K562 (cell line): ENCODE results near the gene IDH3G. TPM values are rescaled to one million over a fixed set of nuclear protein-coding genes. Genes with fewer than 3 reads are reported as not detected.
A peak's percentile ranks its signal among the peaks of the same experiment; 100 is the strongest.

Experiments used
- ATAC-seq: fragments of 200-7000 bp; cut with Tn5 transposase; 3 replicates; pipeline ENCODE4 v1.9.1; 2020; ENCODE audit warnings: moderate library complexity
- BruUV-seq: library from RNA; stranded (reverse); fragments of 400-500 nt; replicated peaks from 2 replicates; lab custom pipeline; 2021; lab: Mats Ljungman, UMichigan
- CTCF ChIA-PET: fragments of 300-600 bp; formaldehyde crosslinking; extraction: SDS; loops from one replicate; lab custom pipeline; 2021; ENCODE audit warnings: low intra/inter-chr PET ratio; lab: Yijun Ruan, JAX
- POLR2A ChIA-PET: fragments of 300-600, 350-650 bp; sonication (Branson Sonifier 250); formaldehyde crosslinking; extraction: SDS; loops from one replicate; lab custom pipeline; 2021; ENCODE audit warnings: antibody characterized with exemption, inconsistent platforms; lab: Yijun Ruan, JAX
- DNase-seq, 4 experiments: peaks; one replicate each; pipeline versions ENCODE4 v3.0.0 to v3.0.0-alpha.2; 2011 to 2018; ENCODE audit warnings: low spot score in 3 of 4, mixed read lengths in 3 of 4; ENCODE audit errors: extremely low read depth in 1 of 4
- FAIRE-seq: peaks from 2 replicates; lab custom pipeline; 2011; peaks lifted over from hg19 to GRCh38; lab: Jason Lieb, UNC
- H2AFZ ChIP-seq: 2 replicates; pipeline ENCODE4 v1.6.0; 2011; ENCODE audit warnings: low read depth, low read length, control low read depth, inconsistent platforms
- H3K27ac ChIP-seq: fragments of 200-600 bp; 3 replicates; pipeline ENCODE4 v1.8.0; 2011; ENCODE audit warnings: low read depth, mild to moderate bottlenecking, control low read depth, inconsistent platforms, low read length, moderate library complexity, mixed read lengths; ENCODE audit errors: extremely low read depth
- H3K27me3 ChIP-seq, 2 experiments: fragments of 300-600 bp in 1 of 2; 2 replicates in 1 of 2; 3 replicates in 1 of 2; pipeline versions ENCODE4 v1.6.0 to v1.8.0; 2011; ENCODE audit warnings: inconsistent platforms in 2 of 2, low read length in 2 of 2, mild to moderate bottlenecking in 1 of 2, mixed read lengths in 1 of 2, moderate library complexity in 1 of 2; ENCODE audit not compliant: control insufficient read depth in 2 of 2, insufficient read depth in 2 of 2
- H3K36me3 ChIP-seq: fragments of 300-600 bp; 3 replicates; pipeline ENCODE4 v1.8.0; 2011; ENCODE audit warnings: mild to moderate bottlenecking, low read length, inconsistent platforms; ENCODE audit not compliant: control insufficient read depth, insufficient read depth
- H3K4me1 ChIP-seq, 2 experiments: fragments of 200-600 bp in 1 of 2; replicated peaks in 1 of 2; 2 replicates in 1 of 2; 3 replicates in 1 of 2; pipeline versions ENCODE4 v1.5.1 to v1.8.0; 2011; ENCODE audit warnings: inconsistent platforms in 2 of 2, low read length in 2 of 2, mild to moderate bottlenecking in 1 of 2, mixed read lengths in 1 of 2, moderate library complexity in 1 of 2; ENCODE audit not compliant: control insufficient read depth in 2 of 2, insufficient read depth in 2 of 2
- H3K4me2 ChIP-seq: 2 replicates; pipeline ENCODE4 v1.6.1; 2011; ENCODE audit warnings: low read length, control low read depth, inconsistent platforms, mixed read lengths; ENCODE audit not compliant: insufficient read depth
- H3K4me3 ChIP-seq: fragments of 200-600 bp; sonication (generic), shearing (Covaris generic); 2 replicates; pipeline ENCODE4 v1.5.1; 2016; ENCODE audit warnings: control low read depth, inconsistent platforms
- H3K79me2 ChIP-seq: fragments of 200-600 bp; 3 replicates; pipeline ENCODE4 v1.8.0; 2011; ENCODE audit warnings: low read length, inconsistent platforms; ENCODE audit not compliant: control insufficient read depth, insufficient read depth
- H3K9ac ChIP-seq, 2 experiments: 2 replicates each; pipeline versions ENCODE4 v1.6.0 to v1.6.1; 2011; ENCODE audit warnings: low read depth in 2 of 2, low read length in 2 of 2, control low read depth in 1 of 2, inconsistent platforms in 1 of 2, mild to moderate bottlenecking in 1 of 2, mixed read lengths in 1 of 2; ENCODE audit not compliant: insufficient read depth in 1 of 2
- H3K9me1 ChIP-seq: one replicate; pipeline ENCODE4 v1.6.0; 2011; ENCODE audit warnings: inconsistent platforms, mild to moderate bottlenecking, low read length, moderate library complexity; ENCODE audit not compliant: control insufficient read depth, insufficient read depth
- H3K9me3 ChIP-seq: replicated peaks from 2 replicates; pipeline ENCODE4 v1.5.1; 2011; ENCODE audit warnings: low read depth, low read length, inconsistent platforms; ENCODE audit not compliant: control insufficient read depth, insufficient read depth
- H4K20me1 ChIP-seq: replicated peaks from 2 replicates; pipeline ENCODE4 v1.6.1; 2011; ENCODE audit warnings: low read length, inconsistent platforms, mixed read lengths; ENCODE audit not compliant: control insufficient read depth, insufficient read depth
- KDM1A ChIP-seq, 2 experiments: fragments of 450-650 bp; IDR thresholded peaks; 2 replicates each; pipeline ENCODE4 v1.6.1; 2016; ENCODE audit warnings: mild to moderate bottlenecking in 2 of 2
- POLR2A ChIP-seq: fragments of 450-650 bp; conservative IDR thresholded peaks from 2 replicates; pipeline ENCODE4 v1.6.1; 2016
- POLR2G ChIP-seq: fragments of 200-400 bp; formaldehyde crosslinking; IDR thresholded peaks from 2 replicates; pipeline ENCODE4 v1.6.1; 2017; ENCODE audit warnings: low read depth, mild to moderate bottlenecking, antibody characterized with exemption, low read length, moderate library complexity
- WGBS: fragments of 100-300 bp; shearing (Covaris generic); methylation state at CpG from one replicate; pipeline ENCODE4 v1.1.6; 2016; ENCODE audit warnings: low coverage, mixed read lengths; ENCODE audit not compliant: insufficient coverage; ENCODE audit errors: missing lambda C conversion rate; 5-methylcytosine and 5-hydroxymethylcytosine counted together
- in situ Hi-C: fragments of 300-500 bp; cut with MboI; formaldehyde crosslinking; loops from 4 replicates; pipeline ENCODE4 v1.15.0; 2018; ENCODE audit warnings: inconsistent platforms, mixed read lengths
- intact Hi-C: fragments of 100-400 bp; cut with micrococcal nuclease; formaldehyde crosslinking; loops from 2 replicates; pipeline ENCODE4 v1.14.2; 2022
- polyA plus RNA-seq, 8 experiments: library from polyadenylated mRNA; depleted of rRNA in 4 of 8; stranded (reverse) in 5 of 8; unstranded in 3 of 8; fragments of >200 nt; fragmentation: Nextera tagmentation in 2 of 8; fragmentation: Illumina TruSeq in 1 of 8; extraction: Ambion mirVana in 2 of 8; extraction: Trizol in 1 of 8; gene quantifications; 2 replicates each; pipeline versions ENCODE4 v1.2.1 to v1.2.3, GENCODE V29; 2011 to 2014; ENCODE audit warnings: inconsistent platforms in 1 of 8, missing spikeins in 1 of 8
- total RNA-seq, 7 experiments: library from RNA; depleted of rRNA in 6 of 7; stranded (reverse); fragments of >200 nt in 6 of 7; fragmentation: Illumina TruSeq in 2 of 7; extraction: Trizol in 2 of 7; gene quantifications; 2 replicates each; pipeline versions ENCODE4 v1.2.1 to v1.2.3, GENCODE V29; 2011 to 2021; ENCODE audit warnings: low replicate concordance in 1 of 7
- TF ChIP-seq, protein P1 (sequence below): sonication (generic); formaldehyde crosslinking; IDR thresholded peaks from 2 replicates; pipeline ENCODE4 v1.8.1; 2023; ENCODE audit warnings: mild to moderate bottlenecking, missing genetic modification reagents

The IDH3G gene
- total and polyA plus RNA-seq, 9 of the 15 experiments (the other 6 are each of a cell fraction or from before 2014, with no cell fraction given) = 24.3 to 72.5 (median 37.9) TPM

DNA sequence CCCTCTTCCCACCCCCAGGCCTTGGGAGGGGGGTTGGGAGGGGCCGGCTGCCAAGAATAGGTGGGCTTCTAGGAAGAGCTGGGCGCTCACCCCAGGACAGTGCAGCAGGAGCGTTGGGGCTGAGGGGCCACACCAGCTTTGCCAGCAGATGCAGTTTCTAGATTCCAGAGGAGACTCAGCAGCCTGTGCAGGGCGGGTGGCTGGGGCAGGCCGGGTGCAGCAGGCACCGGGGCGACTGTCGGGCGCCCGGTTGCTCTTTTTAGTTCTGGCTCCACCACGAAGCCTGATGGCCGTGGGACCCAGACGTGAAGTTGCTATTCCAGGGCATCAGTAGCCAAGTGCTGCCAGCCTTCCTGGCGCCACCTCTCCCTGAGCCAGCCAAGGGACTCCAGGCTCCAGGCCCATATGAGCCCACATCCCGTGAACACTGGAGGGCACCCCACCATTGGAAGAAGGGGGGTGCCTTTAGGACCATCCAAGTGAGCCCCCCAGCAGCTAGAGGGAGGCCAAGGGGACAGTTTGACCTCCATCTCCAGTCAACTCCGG lies 6.1 kb upstream of the IDH3G start (continued):
- peak; percentile 77 for TF ChIP-seq POLR2G

DNA sequence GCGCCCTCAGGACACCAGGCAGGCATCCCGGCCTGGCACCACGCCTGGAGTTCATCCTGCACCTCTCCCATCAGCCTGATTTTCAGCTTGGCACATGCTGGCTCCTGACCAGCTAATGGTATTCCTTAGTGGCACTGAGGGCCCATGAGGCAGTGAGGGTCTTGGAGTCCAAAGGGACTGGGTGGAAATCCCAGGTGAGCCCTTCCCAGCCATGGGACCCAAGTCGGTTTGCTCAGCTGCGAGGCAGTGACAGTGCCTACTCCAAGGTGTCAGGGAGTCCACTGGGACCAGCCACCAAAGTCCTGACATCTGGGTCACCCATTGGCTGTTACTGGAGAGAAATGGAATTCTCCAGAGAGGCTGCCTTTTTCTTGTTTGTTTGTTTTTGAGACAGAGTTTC lies 5.2 kb upstream of the IDH3G start:
- Histone ChIP-seq H3K27ac (no peak overlapping the region), H2AFZ (no peak overlapping the region), H3K4me1 (peaks cover 6 to 58% of the 10 kb centered on the region in 2 experiments; a peak in 3 of 5 replicates), H3K4me3 (no peak overlapping the region), H3K79me2 (peaks cover 24% of the 10 kb centered on the region), H3K9me1 (no peaks in the 10 kb centered on the region), H3K9me3 (no peaks in the 10 kb centered on the region), H3K9ac (no peak overlapping the region), H3K27me3 (no peaks in the 10 kb centered on the region), H3K4me2 (no peak overlapping the region), H4K20me1 (no peaks in the 10 kb centered on the region), H3K36me3 (peaks cover 39% of the 10 kb centered on the region; the same call in 1 of the 3 replicates)
- in situ Hi-C loops (no loop called here), intact Hi-C loops (no loop called here)
- ChIA-PET CTCF (no interaction called here), POLR2A (interaction anchor here (0.8 kb wide), 1 partner anchor 9 kb away, joined by 4 read pairs; no protein-coding TSS in a partner anchor)
- BruUV-seq = no TSS peak
- TF ChIP-seq POLR2A = peak; percentile 47; the same call in 1 of the 2 replicates
- TF ChIP-seq KDM1A (IDR thresholded peaks at IDR 0.05) = no peak
- TF ChIP-seq, protein P1, sequence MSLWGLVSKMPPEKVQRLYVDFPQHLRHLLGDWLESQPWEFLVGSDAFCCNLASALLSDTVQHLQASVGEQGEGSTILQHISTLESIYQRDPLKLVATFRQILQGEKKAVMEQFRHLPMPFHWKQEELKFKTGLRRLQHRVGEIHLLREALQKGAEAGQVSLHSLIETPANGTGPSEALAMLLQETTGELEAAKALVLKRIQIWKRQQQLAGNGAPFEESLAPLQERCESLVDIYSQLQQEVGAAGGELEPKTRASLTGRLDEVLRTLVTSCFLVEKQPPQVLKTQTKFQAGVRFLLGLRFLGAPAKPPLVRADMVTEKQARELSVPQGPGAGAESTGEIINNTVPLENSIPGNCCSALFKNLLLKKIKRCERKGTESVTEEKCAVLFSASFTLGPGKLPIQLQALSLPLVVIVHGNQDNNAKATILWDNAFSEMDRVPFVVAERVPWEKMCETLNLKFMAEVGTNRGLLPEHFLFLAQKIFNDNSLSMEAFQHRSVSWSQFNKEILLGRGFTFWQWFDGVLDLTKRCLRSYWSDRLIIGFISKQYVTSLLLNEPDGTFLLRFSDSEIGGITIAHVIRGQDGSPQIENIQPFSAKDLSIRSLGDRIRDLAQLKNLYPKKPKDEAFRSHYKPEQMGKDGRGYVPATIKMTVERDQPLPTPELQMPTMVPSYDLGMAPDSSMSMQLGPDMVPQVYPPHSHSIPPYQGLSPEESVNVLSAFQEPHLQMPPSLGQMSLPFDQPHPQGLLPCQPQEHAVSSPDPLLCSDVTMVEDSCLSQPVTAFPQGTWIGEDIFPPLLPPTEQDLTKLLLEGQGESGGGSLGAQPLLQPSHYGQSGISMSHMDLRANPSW (CRISPR knock-in tag) = no peak
- ATAC-seq = no peak
- 92% methylated on average over 5 of the region's 5 CpGs for WGBS
- no peak for DNase-seq
- FAIRE-seq = no peak
